ENCODE data around the gene OOSP4B.
"Not testable (repeated sequence)": the region's sequence is repeated elsewhere in the genome, so short reads cannot be mapped to it uniquely, and the experiment has no call there.

OOSP4B gene

DNA sequence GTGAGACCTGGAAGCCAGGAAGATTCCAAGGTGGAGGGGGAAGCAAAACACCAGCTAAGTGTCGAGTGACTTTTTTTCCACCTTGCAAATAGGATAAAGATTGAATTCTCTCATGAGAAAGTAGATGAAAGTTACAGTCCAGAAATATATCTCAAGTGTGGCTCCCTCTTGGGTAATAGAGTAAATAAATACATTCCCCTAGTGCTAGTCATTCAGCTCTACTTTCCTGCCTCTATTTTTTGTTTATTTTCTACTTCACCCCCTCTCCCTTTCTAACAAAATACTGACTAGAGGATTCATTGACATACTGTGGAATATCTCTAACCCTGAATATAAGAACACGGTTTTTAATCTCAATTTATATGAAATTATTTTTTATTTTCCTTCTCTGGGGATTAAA lies 19.2 kb upstream of the OOSP4B start:
- no peaks in the 10 kb centered on the region for H3K9me3 ChIP-seq (ENCODE audit: control insufficient read depth in 2 of 2, low read length in 2 of 2)
- H3K36me3 ChIP-seq (ENCODE audit: control insufficient read depth in 2 of 2, insufficient read depth in 2 of 2, low read length in 2 of 2), result no peaks in the 10 kb centered on the region
- no peak overlapping the region for H3K9ac ChIP-seq (ENCODE audit: low read depth in 1 of 2, low read length in 2 of 2)
- H3K4me3 ChIP-seq (ENCODE audit: low read length in 2 of 2), result no peak overlapping the region
- H3K27me3 ChIP-seq (ENCODE audit: control insufficient read depth in 2 of 2, insufficient read depth in 2 of 2, low read length in 2 of 2), result no peaks in the 10 kb centered on the region
- no peak overlapping the region for H3K27ac ChIP-seq (ENCODE audit: low read depth in 2 of 2, low read length in 2 of 2)
- H3K4me1 ChIP-seq (ENCODE audit: control insufficient read depth in 2 of 2, insufficient read depth in 2 of 2, low read length in 2 of 2), result no peaks in the 10 kb centered on the region

DNA sequence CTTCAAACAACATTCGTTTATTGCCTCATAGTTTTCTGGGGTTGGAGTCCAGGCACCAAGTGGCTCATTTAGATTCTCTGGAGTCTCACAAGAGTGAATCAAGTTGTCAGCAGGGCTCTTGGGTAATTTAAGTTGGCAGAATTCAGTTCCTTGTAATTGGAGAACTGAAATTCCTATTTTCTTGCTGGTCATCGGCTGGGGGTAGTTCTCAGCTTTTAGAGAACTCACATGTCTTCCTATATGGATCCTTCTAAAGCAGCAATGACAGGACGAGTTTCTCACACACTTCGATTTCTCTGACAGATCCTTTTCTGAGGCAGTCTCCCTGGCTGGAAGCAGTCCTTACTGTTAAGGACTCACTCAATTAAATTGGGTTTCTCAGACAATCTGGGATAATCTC lies 17.3 kb upstream of the OOSP4B start:
- H3K4me1 ChIP-seq (ENCODE audit: control insufficient read depth in 2 of 2, insufficient read depth in 2 of 2, low read length in 2 of 2), result no peaks in the 10 kb centered on the region
- no peak overlapping the region for H3K9ac ChIP-seq (ENCODE audit: low read depth in 1 of 2, low read length in 2 of 2)
- no peaks in the 10 kb centered on the region for H3K27me3 ChIP-seq (ENCODE audit: control insufficient read depth in 2 of 2, insufficient read depth in 2 of 2, low read length in 2 of 2)
- no peak overlapping the region for H3K4me3 ChIP-seq (ENCODE audit: low read length in 2 of 2)
- no peaks in the 10 kb centered on the region for H3K9me3 ChIP-seq (ENCODE audit: control insufficient read depth in 2 of 2, low read length in 2 of 2)
- H3K36me3 ChIP-seq (ENCODE audit: control insufficient read depth in 2 of 2, insufficient read depth in 2 of 2, low read length in 2 of 2), result no peaks in the 10 kb centered on the region
- H3K27ac ChIP-seq (ENCODE audit: low read depth in 2 of 2, low read length in 2 of 2), result no peak overlapping the region

DNA sequence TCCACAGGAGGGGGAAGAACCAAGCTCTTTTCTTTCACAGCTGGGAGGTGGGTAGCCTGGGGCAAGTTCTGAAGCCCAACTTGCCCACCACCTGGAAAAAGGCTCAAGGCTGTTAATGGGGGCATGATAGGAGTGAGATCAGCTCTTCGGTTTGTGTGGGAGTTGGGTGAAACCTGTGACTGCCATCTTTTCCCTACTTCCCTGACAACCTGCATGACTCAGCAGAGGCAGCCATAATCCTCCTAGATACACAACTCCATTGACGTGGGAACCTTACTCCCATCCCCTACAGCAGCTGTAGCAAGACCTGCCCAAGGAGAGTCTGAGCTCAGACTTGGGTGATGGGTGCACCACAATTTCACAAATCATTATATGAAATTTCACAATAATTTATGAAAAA lies 13.3 kb upstream of the OOSP4B start:
- H3K27ac ChIP-seq (ENCODE audit: low read depth in 2 of 2, low read length in 2 of 2), result no peak overlapping the region
- no peak overlapping the region for H3K4me3 ChIP-seq (ENCODE audit: low read length in 2 of 2)
- H3K4me1 ChIP-seq (ENCODE audit: control insufficient read depth in 2 of 2, insufficient read depth in 2 of 2, low read length in 2 of 2), result no peaks in the 10 kb centered on the region
- H3K36me3 ChIP-seq (ENCODE audit: control insufficient read depth in 2 of 2, insufficient read depth in 2 of 2, low read length in 2 of 2), result no peaks in the 10 kb centered on the region
- no peak overlapping the region for H3K9ac ChIP-seq (ENCODE audit: low read depth in 1 of 2, low read length in 2 of 2)
- no peaks in the 10 kb centered on the region for H3K27me3 ChIP-seq (ENCODE audit: control insufficient read depth in 2 of 2, insufficient read depth in 2 of 2, low read length in 2 of 2)
- H3K9me3 ChIP-seq (ENCODE audit: control insufficient read depth in 2 of 2, low read length in 2 of 2), result no peaks in the 10 kb centered on the region

DNA sequence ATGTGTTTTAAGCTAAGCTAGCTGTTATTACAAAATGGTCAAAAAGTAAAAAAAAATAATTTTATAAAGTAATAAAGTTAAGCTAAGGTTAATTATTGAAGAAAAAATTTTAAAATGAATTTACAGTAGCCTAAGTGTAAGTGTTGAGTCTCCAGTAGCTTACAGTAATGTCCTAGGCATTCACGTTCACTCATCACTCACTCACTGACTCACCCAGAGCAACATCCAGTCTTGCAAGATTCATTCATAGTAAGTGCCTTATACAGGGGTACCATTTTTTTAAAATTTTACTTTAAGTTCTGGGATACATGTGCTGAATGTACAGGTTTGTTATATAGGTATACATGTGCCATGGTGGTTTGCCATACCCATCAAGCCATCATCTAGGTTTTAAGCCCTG lies 11.6 kb upstream of the OOSP4B start:
- Histone ChIP-seq H3K9ac (ENCODE audit: low read depth in 1 of 2, low read length in 2 of 2) (no peak overlapping the region), H3K27ac (ENCODE audit: low read depth in 2 of 2, low read length in 2 of 2) (no peak overlapping the region), H3K27me3 (ENCODE audit: control insufficient read depth in 2 of 2, insufficient read depth in 2 of 2, low read length in 2 of 2) (no peaks in the 10 kb centered on the region), H3K4me1 (ENCODE audit: control insufficient read depth in 2 of 2, insufficient read depth in 2 of 2, low read length in 2 of 2) (no peaks in the 10 kb centered on the region), H3K9me3 (ENCODE audit: control insufficient read depth in 2 of 2, low read length in 2 of 2) (no peaks in the 10 kb centered on the region), H3K4me3 (ENCODE audit: low read length in 2 of 2) (no peak overlapping the region), H3K36me3 (ENCODE audit: control insufficient read depth in 2 of 2, insufficient read depth in 2 of 2, low read length in 2 of 2) (no peaks in the 10 kb centered on the region)

DNA sequence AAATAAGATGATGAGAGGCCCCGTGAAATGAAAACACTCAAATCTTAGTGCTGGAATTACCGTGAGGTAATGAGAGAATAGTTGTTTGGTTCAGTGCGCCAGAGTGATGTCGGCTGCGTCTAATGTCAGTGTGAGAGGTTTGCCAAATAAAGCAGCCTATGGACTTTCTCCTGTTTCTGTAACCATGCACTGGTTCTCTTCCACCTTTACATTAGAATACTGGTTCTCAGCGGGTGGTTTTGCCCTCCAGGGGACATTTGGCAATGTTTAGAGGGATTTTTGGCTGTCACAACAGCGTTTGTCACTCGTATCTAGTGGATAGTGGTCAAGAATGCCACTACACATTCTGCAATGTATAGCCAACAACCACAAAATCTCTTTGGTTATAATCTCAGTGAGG lies 1.1 kb downstream of the OOSP4B start:
- H3K27ac ChIP-seq (ENCODE audit: low read depth in 2 of 2, low read length in 2 of 2), result no peak overlapping the region
- H3K9me3 ChIP-seq (ENCODE audit: control insufficient read depth in 2 of 2, low read length in 2 of 2), result no peaks in the 10 kb centered on the region
- H3K4me3 ChIP-seq (ENCODE audit: low read length in 2 of 2), result no peak overlapping the region
- no peaks in the 10 kb centered on the region for H3K36me3 ChIP-seq (ENCODE audit: control insufficient read depth in 2 of 2, insufficient read depth in 2 of 2, low read length in 2 of 2)
- H3K9ac ChIP-seq (ENCODE audit: low read depth in 1 of 2, low read length in 2 of 2), result no peak overlapping the region
- no peaks in the 10 kb centered on the region for H3K4me1 ChIP-seq (ENCODE audit: control insufficient read depth in 2 of 2, insufficient read depth in 2 of 2, low read length in 2 of 2)
- no peaks in the 10 kb centered on the region for H3K27me3 ChIP-seq (ENCODE audit: control insufficient read depth in 2 of 2, insufficient read depth in 2 of 2, low read length in 2 of 2)

DNA sequence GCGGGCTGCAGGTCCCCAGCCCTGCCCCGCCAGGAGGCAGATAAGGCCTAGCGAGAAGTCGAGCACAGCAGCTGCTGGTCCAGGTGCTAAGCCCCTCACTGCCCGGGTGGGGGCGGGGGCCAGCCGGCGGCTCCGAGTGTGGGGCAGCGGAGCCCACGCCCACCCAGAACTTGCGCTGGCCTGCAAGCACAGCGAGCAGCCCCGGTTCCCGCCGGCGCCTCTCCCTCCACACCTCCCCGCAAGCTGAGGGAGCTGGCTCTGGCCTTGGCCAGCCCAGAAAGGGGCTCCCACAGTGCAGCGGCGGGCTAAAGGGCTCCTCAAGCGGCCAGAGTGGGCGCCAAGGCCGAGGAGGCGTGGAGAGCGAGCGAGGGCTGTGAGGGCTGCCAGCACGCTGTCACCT lies 3.4 kb downstream of the OOSP4B start:
- H3K4me1 ChIP-seq (ENCODE audit: control insufficient read depth in 2 of 2, insufficient read depth in 2 of 2, low read length in 2 of 2); H3K36me3 ChIP-seq (ENCODE audit: control insufficient read depth in 2 of 2, insufficient read depth in 2 of 2, low read length in 2 of 2); H3K4me3 ChIP-seq (ENCODE audit: low read length in 2 of 2); H3K27ac ChIP-seq (ENCODE audit: low read depth in 2 of 2, low read length in 2 of 2); H3K27me3 ChIP-seq (ENCODE audit: control insufficient read depth in 2 of 2, insufficient read depth in 2 of 2, low read length in 2 of 2); H3K9ac ChIP-seq (ENCODE audit: low read depth in 1 of 2, low read length in 2 of 2); H3K9me3 ChIP-seq (ENCODE audit: control insufficient read depth in 2 of 2, low read length in 2 of 2): not testable (repeated sequence)

DNA sequence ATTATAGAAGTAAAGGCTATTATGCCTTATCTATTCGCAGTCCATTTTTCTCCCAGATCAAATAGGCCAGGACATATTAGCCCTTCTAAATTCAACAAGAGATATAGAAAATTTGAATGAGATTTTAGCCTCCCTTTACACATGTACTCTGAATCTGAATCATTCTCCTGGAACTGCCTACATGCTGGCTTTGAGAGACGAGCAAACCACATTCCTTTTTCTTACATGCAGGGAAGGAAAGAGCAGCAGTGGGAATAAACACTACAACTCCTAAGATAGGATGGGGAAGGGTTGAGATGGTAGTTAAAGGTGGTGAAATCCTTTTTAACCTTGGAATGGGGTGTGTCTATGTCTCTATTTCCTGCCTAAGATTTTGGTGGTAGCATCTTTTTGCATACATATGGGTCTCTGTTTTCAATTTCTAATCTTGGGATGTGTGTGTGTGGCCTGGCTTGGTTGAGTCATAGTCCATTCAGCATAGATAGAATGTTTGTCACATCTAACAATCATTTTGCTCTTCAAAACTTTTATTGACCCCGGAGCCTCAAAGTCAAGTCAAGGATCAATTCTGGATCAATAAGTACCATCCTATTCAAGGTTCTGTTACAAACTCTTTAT lies 12.1 kb downstream of the OOSP4B start:
- H3K9me3 ChIP-seq (ENCODE audit: control insufficient read depth in 2 of 2, low read length in 2 of 2), result no peaks in the 10 kb centered on the region
- no peaks in the 10 kb centered on the region for H3K36me3 ChIP-seq (ENCODE audit: control insufficient read depth in 2 of 2, insufficient read depth in 2 of 2, low read length in 2 of 2)
- no peak overlapping the region for H3K4me3 ChIP-seq (ENCODE audit: low read length in 2 of 2)
- no peaks in the 10 kb centered on the region for H3K4me1 ChIP-seq (ENCODE audit: control insufficient read depth in 2 of 2, insufficient read depth in 2 of 2, low read length in 2 of 2)
- no peaks in the 10 kb centered on the region for H3K27me3 ChIP-seq (ENCODE audit: control insufficient read depth in 2 of 2, insufficient read depth in 2 of 2, low read length in 2 of 2)
- no peak overlapping the region for H3K9ac ChIP-seq (ENCODE audit: low read depth in 1 of 2, low read length in 2 of 2)
- no peak overlapping the region for H3K27ac ChIP-seq (ENCODE audit: low read depth in 2 of 2, low read length in 2 of 2)

DNA sequence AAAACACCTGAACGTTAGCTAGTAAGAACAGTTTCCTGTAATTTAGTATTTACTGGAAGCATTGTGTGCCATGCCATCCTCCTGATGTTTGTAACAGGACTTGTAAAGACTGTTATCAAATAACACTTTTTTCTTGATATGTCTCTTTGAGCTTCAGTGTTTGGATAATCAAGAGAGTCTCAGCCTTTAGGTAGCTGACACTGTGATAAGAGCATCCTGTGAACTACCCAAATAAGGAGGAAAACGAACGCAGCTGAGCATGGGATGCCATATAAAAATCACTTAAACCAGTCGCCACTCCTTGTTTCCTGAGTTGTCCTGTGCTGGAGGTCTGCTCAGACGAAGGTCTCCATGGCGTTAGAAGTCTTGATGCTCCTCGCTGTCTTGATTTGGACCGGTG lies 23.1 kb downstream of the OOSP4B start, which contains the start of gene OOSP2:
OOSP2 (plus strand) TSS at position 301 of the 400 bp plus-strand sequence; CDS start at position 352, 51 bp downstream.
- no peaks in the 10 kb centered on the region for H3K4me1 ChIP-seq (ENCODE audit: control insufficient read depth in 2 of 2, insufficient read depth in 2 of 2, low read length in 2 of 2)
- H3K36me3 ChIP-seq (ENCODE audit: control insufficient read depth in 2 of 2, insufficient read depth in 2 of 2, low read length in 2 of 2), result no peaks in the 10 kb centered on the region
- no peaks in the 10 kb centered on the region for H3K27me3 ChIP-seq (ENCODE audit: control insufficient read depth in 2 of 2, insufficient read depth in 2 of 2, low read length in 2 of 2)
- H3K9me3 ChIP-seq (ENCODE audit: control insufficient read depth in 2 of 2, low read length in 2 of 2), result no peaks in the 10 kb centered on the region
- H3K27ac ChIP-seq (ENCODE audit: low read depth in 2 of 2, low read length in 2 of 2), result no peak within 1 kb of the TSS
- H3K9ac ChIP-seq (ENCODE audit: low read depth in 1 of 2, low read length in 2 of 2), result no peak within 1 kb of the TSS
- H3K4me3 ChIP-seq (ENCODE audit: low read length in 2 of 2), result no peak within 1 kb of the TSS

DNA sequence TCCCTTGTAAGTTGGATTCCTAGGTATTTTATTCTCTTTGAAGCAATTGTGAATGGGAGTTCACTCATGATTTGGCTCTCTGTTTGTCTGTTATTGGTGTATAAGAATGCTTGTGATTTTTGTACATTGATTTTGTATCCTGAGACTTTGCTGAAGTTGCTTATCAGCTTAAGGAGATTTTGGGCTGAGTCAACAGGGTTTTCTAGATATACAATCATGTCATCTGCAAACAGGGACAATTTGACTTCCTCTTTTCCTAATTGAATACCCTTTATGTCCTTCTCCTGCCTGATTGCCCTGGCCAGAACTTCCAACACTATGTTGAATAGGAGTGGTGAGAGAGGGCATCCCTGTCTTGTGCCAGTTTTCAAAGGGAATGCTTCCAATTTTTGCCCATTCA lies 33.4 kb downstream of the OOSP4B start:
- not testable (repeated sequence) for H3K4me1 ChIP-seq (ENCODE audit: control insufficient read depth in 2 of 2, insufficient read depth in 2 of 2, low read length in 2 of 2); H3K4me3 ChIP-seq (ENCODE audit: low read length in 2 of 2); H3K36me3 ChIP-seq (ENCODE audit: control insufficient read depth in 2 of 2, insufficient read depth in 2 of 2, low read length in 2 of 2); H3K27me3 ChIP-seq (ENCODE audit: control insufficient read depth in 2 of 2, insufficient read depth in 2 of 2, low read length in 2 of 2); H3K27ac ChIP-seq (ENCODE audit: low read depth in 2 of 2, low read length in 2 of 2); H3K9me3 ChIP-seq (ENCODE audit: control insufficient read depth in 2 of 2, low read length in 2 of 2); H3K9ac ChIP-seq (ENCODE audit: low read depth in 1 of 2, low read length in 2 of 2)

DNA sequence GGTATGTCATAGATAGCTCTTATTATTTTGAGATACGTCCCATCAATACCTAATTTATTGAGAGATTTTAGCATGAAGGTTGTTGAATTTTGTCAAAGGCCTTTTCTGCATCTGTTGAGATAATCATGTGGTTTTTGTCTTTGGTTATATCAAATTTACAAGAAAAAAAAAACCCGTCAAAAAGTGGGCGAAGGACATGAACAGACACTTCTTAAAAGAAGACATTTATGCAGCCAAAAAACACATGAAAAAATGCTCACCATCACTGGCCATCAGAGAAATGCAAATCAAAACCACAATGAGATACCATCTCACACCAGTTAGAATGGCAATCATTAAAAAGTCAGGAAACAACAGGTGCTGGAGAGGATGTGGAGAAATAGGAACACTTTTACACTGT lies 33.9 kb downstream of the OOSP4B start:
- not testable (repeated sequence) for H3K27me3 ChIP-seq (ENCODE audit: control insufficient read depth in 2 of 2, insufficient read depth in 2 of 2, low read length in 2 of 2); H3K9ac ChIP-seq (ENCODE audit: low read depth in 1 of 2, low read length in 2 of 2); H3K9me3 ChIP-seq (ENCODE audit: control insufficient read depth in 2 of 2, low read length in 2 of 2)

More for the DNA sequence above, 33.9 kb downstream of the OOSP4B start:
- H3K36me3 ChIP-seq (ENCODE audit: control insufficient read depth in 2 of 2, insufficient read depth in 2 of 2, low read length in 2 of 2); H3K4me1 ChIP-seq (ENCODE audit: control insufficient read depth in 2 of 2, insufficient read depth in 2 of 2, low read length in 2 of 2); H3K27ac ChIP-seq (ENCODE audit: low read depth in 2 of 2, low read length in 2 of 2); H3K4me3 ChIP-seq (ENCODE audit: low read length in 2 of 2): not testable (repeated sequence)

Data from mucosa of rectum (tissue), 2 donors.